PC-3 (cell line): Measurements from ENCODE around the gene ATP6V1G2. TPM values are rescaled to one million over a fixed set of nuclear protein-coding genes. Genes with fewer than 3 reads are reported as not detected.
A peak's percentile ranks its signal among the peaks of the same experiment; 100 is the strongest.

Source experiments
- ATAC-seq: fragments of 200-7000 bp; cut with Tn5 transposase; 2 replicates; pipeline ENCODE4 v1.9.1; 2020; ENCODE audit warnings: mild to moderate bottlenecking, moderate library complexity
- BruUV-seq: library from RNA; stranded (reverse); fragments of 400-500 nt; replicated peaks from 2 replicates; lab custom pipeline; 2021; lab: Mats Ljungman, UMichigan
- CTCF ChIA-PET: fragments of 300-600 bp; sonication (Branson Sonifier 250); formaldehyde crosslinking; loops from one replicate; lab custom pipeline; 2022; ENCODE audit warnings: antibody characterized with exemption; lab: Charles Lee
- POLR2A ChIA-PET: fragments of 300-600 bp; sonication (Branson Sonifier 250); formaldehyde crosslinking; loops from one replicate; lab custom pipeline; 2022; ENCODE audit warnings: antibody characterized with exemption; ENCODE audit not compliant: unreplicated experiment; lab: Charles Lee
- DNase-seq: peaks from one replicate; pipeline ENCODE4 v3.0.0-alpha.2; 2015
- H2AFZ ChIP-seq: fragments of 300-600 bp; sonication (generic); 2 replicates; pipeline ENCODE4 v1.6.0; 2016; ENCODE audit warnings: antibody characterized with exemption, low read length
- H3F3A ChIP-seq: fragments of 300-600 bp; sonication (generic); one replicate; pipeline ENCODE4 v1.6.0; 2017; ENCODE audit warnings: antibody characterized with exemption, low read length, control low read depth, mild to moderate bottlenecking; ENCODE audit not compliant: unreplicated experiment
- H3K27ac ChIP-seq: fragments of 300-600 bp; sonication (generic); 2 replicates; pipeline ENCODE4 v1.5.1; 2016; ENCODE audit warnings: mild to moderate bottlenecking, low read length
- H3K27me3 ChIP-seq: fragments of 300-600 bp; sonication (generic); 2 replicates; pipeline ENCODE4 v1.6.1; 2016; ENCODE audit warnings: low read length, mixed read lengths
- H3K36me3 ChIP-seq: fragments of 300-600 bp; sonication (generic); 2 replicates; pipeline ENCODE4 v1.6.1; 2016; ENCODE audit warnings: low read depth, mixed run types, low read length, mixed read lengths
- H3K4me1 ChIP-seq: fragments of 300-600 bp; sonication (generic); 2 replicates; pipeline ENCODE4 v1.5.1; 2016; ENCODE audit warnings: low read length; ENCODE audit not compliant: insufficient read depth
- H3K4me2 ChIP-seq: fragments of 300-600 bp; sonication (generic); 2 replicates; pipeline ENCODE4 v1.6.0; 2016; ENCODE audit warnings: low read length
- H3K4me3 ChIP-seq: fragments of 300-600 bp; sonication (generic); 2 replicates; pipeline ENCODE4 v1.5.1; 2016; ENCODE audit warnings: mild to moderate bottlenecking, low read length, mixed read lengths
- H3K79me2 ChIP-seq: fragments of 300-600 bp; sonication (generic); 2 replicates; pipeline ENCODE4 v1.6.1; 2017; ENCODE audit warnings: low read length, mixed read lengths
- H3K9ac ChIP-seq: fragments of 300-600 bp; sonication (generic); 2 replicates; pipeline ENCODE4 v1.6.0; 2016; ENCODE audit warnings: mild to moderate bottlenecking, low read length
- H3K9me2 ChIP-seq: fragments of 300-600 bp; sonication (generic); replicated peaks from 2 replicates; pipeline ENCODE4 v1.6.1; 2016; ENCODE audit warnings: mixed run types, low read length, mixed read lengths
- H3K9me3 ChIP-seq: fragments of 300-600 bp; sonication (generic); 2 replicates; pipeline ENCODE4 v1.6.1; 2016; ENCODE audit warnings: low read length, mixed read lengths
- H4K20me1 ChIP-seq: fragments of 300-600 bp; sonication (generic); 2 replicates; pipeline ENCODE4 v1.6.1; 2016; ENCODE audit warnings: low read length, mixed read lengths
- EZH2 ChIP-seq: fragments of 300-600 bp; sonication (generic); IDR thresholded peaks from one replicate; pipeline ENCODE4 v1.6.1; 2017; ENCODE audit warnings: antibody characterized with exemption, mild to moderate bottlenecking, low read length; ENCODE audit not compliant: unreplicated experiment
- EZH2phosphoT487 ChIP-seq: fragments of 300-600 bp; sonication (generic); IDR thresholded peaks from 2 replicates; pipeline ENCODE4 v1.6.1; 2018; ENCODE audit warnings: mild to moderate bottlenecking, antibody characterized with exemption, low read length, borderline replicate concordance
- intact Hi-C: fragments of 100-400 bp; cut with micrococcal nuclease; formaldehyde crosslinking; loops from 2 replicates; pipeline ENCODE4 v1.9.0; 2023
- total RNA-seq: library from RNA; depleted of rRNA; stranded (reverse); fragments of >200 nt; gene quantifications from 2 replicates; pipeline ENCODE4 v1.2.3, GENCODE V29; 2014
- TF ChIP-seq, protein P1 (sequence below): fragments of 300-600 bp; sonication (generic); conservative IDR thresholded peaks from 2 replicates; pipeline ENCODE4 v1.5.1; 2017; ENCODE audit warnings: antibody characterized with exemption, low read depth, mild to moderate bottlenecking, low read length

ATP6V1G2 gene
- total RNA-seq, 1 experiment from 2014 or later = 1.2 TPM

DNA sequence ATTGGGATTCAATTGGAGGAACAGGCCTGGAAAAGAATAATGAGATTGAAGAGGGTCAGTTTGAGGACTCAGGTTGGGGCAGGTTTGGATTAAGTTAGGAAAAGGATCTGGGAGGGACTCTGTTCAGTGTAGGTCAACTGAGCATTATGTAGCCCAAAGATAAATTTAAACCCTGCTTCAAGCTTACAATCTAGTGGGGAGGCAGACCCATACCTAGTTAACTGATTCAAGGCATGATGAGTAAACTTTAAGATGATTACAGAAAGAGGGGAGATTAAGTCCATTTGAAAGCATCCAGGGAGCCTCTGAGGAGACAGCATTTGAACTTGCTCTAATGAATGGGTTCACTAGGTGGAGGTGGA, 14.3 kb upstream of the ATP6V1G2 start:
- Histone ChIP-seq H3K9me3 (no peaks in the 10 kb centered on the region), H3K27ac (peak overlapping the region; percentile 45), H4K20me1 (no peaks in the 10 kb centered on the region), H3K4me2 (peak overlapping the region; percentile 17; the same call in 1 of the 2 replicates), H3K9me2 (no peaks in the 10 kb centered on the region), H3K27me3 (no peaks in the 10 kb centered on the region), H3K4me1 (peaks cover 23% of the 10 kb centered on the region), H3F3A (no peaks in the 10 kb centered on the region), H2AFZ (no peak overlapping the region), H3K4me3 (no peak overlapping the region), H3K9ac (no peak overlapping the region), H3K36me3 (peaks cover 9% of the 10 kb centered on the region; the same call in 1 of the 2 replicates), H3K79me2 (no peaks in the 10 kb centered on the region)
- CTCF ChIA-PET = no interaction called here
- POLR2A ChIA-PET = interaction anchor here (0.6 kb wide), 1 partner anchor 62 kb away, joined by 3 read pairs; no protein-coding TSS in a partner anchor
- DNase-seq (no peak), ATAC-seq (no peak)
- intact Hi-C loops = no loop called here
- TF ChIP-seq EZH2phosphoT487 = no peak
- TF ChIP-seq EZH2 = no peak
- TF ChIP-seq, protein P1, sequence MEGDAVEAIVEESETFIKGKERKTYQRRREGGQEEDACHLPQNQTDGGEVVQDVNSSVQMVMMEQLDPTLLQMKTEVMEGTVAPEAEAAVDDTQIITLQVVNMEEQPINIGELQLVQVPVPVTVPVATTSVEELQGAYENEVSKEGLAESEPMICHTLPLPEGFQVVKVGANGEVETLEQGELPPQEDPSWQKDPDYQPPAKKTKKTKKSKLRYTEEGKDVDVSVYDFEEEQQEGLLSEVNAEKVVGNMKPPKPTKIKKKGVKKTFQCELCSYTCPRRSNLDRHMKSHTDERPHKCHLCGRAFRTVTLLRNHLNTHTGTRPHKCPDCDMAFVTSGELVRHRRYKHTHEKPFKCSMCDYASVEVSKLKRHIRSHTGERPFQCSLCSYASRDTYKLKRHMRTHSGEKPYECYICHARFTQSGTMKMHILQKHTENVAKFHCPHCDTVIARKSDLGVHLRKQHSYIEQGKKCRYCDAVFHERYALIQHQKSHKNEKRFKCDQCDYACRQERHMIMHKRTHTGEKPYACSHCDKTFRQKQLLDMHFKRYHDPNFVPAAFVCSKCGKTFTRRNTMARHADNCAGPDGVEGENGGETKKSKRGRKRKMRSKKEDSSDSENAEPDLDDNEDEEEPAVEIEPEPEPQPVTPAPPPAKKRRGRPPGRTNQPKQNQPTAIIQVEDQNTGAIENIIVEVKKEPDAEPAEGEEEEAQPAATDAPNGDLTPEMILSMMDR = no peak
- BruUV-seq = no TSS peak

DNA sequence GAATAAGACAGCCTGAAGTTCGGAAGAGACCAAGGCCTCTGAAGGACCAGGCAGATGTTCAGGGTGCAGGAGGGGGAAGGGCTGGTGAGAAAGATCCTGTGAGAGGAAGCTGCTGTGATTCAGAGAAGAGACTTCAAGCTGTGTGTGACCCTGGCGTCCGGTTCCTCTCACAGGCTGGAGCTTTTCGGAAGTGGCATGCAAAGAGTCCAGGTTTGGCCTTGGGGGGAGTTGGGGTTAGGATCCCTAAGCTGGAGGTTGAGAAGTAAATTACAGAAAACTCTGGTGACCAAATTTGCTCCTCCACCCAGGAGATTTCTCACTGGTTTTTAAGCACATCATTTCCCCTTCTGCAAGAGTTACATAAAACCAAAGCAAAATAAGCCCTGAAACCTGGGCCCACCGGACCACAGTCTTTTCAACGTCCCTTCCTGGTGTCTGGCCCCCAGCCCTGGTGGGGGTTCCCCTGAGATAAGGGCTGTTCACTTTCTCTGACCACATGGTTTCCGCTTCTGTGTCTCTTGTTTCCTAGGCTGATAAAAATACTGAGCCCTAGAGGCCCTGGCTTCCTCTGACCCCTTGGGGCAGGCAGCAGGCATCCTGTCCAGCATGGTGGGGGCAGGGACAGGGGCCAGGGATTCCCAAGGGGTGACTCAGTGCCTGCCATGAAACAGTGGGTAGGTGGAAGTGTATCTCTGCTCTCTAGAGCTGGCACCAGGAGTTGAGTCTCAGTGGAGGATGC, 13.7 kb upstream of the ATP6V1G2 start:
- Histone ChIP-seq H3K27ac (peak overlapping the region; percentile 45), H3K9me2 (no peaks in the 10 kb centered on the region), H3K4me2 (peak overlapping the region; percentile 17), H3F3A (no peaks in the 10 kb centered on the region), H3K36me3 (peaks cover 9% of the 10 kb centered on the region; the same call in 1 of the 2 replicates), H3K27me3 (no peaks in the 10 kb centered on the region), H3K9me3 (no peaks in the 10 kb centered on the region), H2AFZ (no peak overlapping the region), H3K4me1 (peaks cover 23% of the 10 kb centered on the region), H4K20me1 (no peaks in the 10 kb centered on the region), H3K79me2 (no peaks in the 10 kb centered on the region), H3K9ac (no peak overlapping the region), H3K4me3 (no peak overlapping the region)
- BruUV-seq = no TSS peak
- intact Hi-C loops = no loop called here
- CTCF ChIA-PET = no interaction called here
- ATAC-seq (peak; percentile 68), DNase-seq (peak; percentile 65)
- TF ChIP-seq EZH2phosphoT487 (no peak), EZH2 (no peak)
- POLR2A ChIA-PET = no interaction called here

DNA sequence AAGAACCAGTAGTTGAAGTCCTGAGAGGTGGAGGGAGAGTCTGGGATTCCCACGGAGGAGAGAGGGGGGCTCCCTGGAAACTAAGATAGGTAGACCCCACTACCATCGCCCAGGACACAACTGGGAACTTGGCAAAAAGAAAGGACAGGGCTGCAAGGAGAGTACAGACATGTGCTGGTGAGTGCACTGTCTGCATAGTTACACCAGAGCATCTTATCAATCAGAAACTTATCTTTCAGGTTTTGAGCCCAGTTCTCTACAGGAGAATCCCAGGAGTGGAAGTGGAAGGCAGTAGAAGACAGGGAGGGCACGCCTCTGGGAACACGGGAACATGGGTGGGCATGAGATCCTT, 13.2 kb upstream of the ATP6V1G2 start:
- ATAC-seq (no peak), DNase-seq (no peak)
- peak overlapping the region; percentile 45 for H3K27ac ChIP-seq
- no peak for TF ChIP-seq EZH2
- TF ChIP-seq EZH2phosphoT487 = no peak
- TF ChIP-seq, protein P1 = no peak
- H3K9me3 ChIP-seq = no peaks in the 10 kb centered on the region
- H3K4me1 ChIP-seq = peaks cover 23% of the 10 kb centered on the region
- ChIA-PET CTCF (no interaction called here), POLR2A (no interaction called here)
- H3K9me2 ChIP-seq = no peaks in the 10 kb centered on the region
- H3K4me2 ChIP-seq = peak overlapping the region; percentile 17; the same call in 1 of the 2 replicates
- H4K20me1 ChIP-seq = no peaks in the 10 kb centered on the region
- no peak overlapping the region for H3K9ac ChIP-seq
- no TSS peak for BruUV-seq
- no peak overlapping the region for H2AFZ ChIP-seq
- H3K27me3 ChIP-seq = no peaks in the 10 kb centered on the region
- peaks cover 11% of the 10 kb centered on the region; the same call in 1 of the 2 replicates for H3K36me3 ChIP-seq
- H3K79me2 ChIP-seq = no peaks in the 10 kb centered on the region
- intact Hi-C loops = no loop called here
- H3K4me3 ChIP-seq = no peak overlapping the region
- no peaks in the 10 kb centered on the region for H3F3A ChIP-seq
